ENCODE data around the gene VAPA. TPM values are rescaled to one million over a fixed set of nuclear protein-coding genes. Genes with fewer than 3 reads are reported as not detected.

The VAPA gene
- total and polyA plus RNA-seq, 4 experiments from 2014 or later: 113 to 280 (median 161) TPM

- H3K4me3 Mint-ChIP-seq: no peak overlapping the region
- Histone ChIP-seq H3K27ac (ENCODE audit: low read depth, low read length) (no peak overlapping the region), H3K4me3 (ENCODE audit: low read length in 2 of 2) (no peak overlapping the region), H3K4me1 (ENCODE audit: insufficient read depth, low read length) (no peaks in the 10 kb centered on the region), H3K9me3 (ENCODE audit: control insufficient read depth in 1 of 2, low read length in 2 of 2) (no peaks in the 10 kb centered on the region), H3K27me3 (ENCODE audit: insufficient read depth, low read length) (no peaks in the 10 kb centered on the region), H3K36me3 (ENCODE audit: insufficient read depth, low read length) (peaks cover 45% of the 10 kb centered on the region)
- no peak for DNase-seq
- H3K4me1 Mint-ChIP-seq: peaks cover 5 to 12% (median 8%) of the 10 kb centered on the region in 4 donors
- intact Hi-C loops (cut with micrococcal nuclease): no loop called here
- peak overlapping the region in 1 of 7 donors; percentile 42 for H3K27ac Mint-ChIP-seq
- no peaks in the 10 kb centered on the region for H3K9me3 Mint-ChIP-seq
- H3K27me3 Mint-ChIP-seq: no peaks in the 10 kb centered on the region
- ChIA-PET POLR2A (ENCODE audit: partially characterized antibody) (interaction anchor here (0.7 to 1.0 kb wide), 3 partner anchors 12 to 37 kb away, joined by 3 to 5 read pairs (median 3); partner anchors contain the start of gene VAPA), CTCF (ENCODE audit: partially characterized antibody) (interaction anchor here (1.5 to 2.0 kb wide), 2 partner anchors 10 to 36 kb away, joined by 5 read pairs; no protein-coding TSS in a partner anchor)
- peaks cover 66 to 76% of the 10 kb centered on the region in 2 donors for H3K36me3 Mint-ChIP-seq
Measured at GRCh38 chr18:9950289-9951016, 36.6 kb downstream of the VAPA start.

GRCh38 chr18:9951022-9951859, 37.4 kb downstream of the VAPA start:
- CTCF ChIA-PET (ENCODE audit: partially characterized antibody): interaction anchor here (0.6 to 2.0 kb wide), 3 partner anchors 11 to 36 kb away, joined by 3 to 5 read pairs (median 5); no protein-coding TSS in a partner anchor
- Histone ChIP-seq H3K27me3 (ENCODE audit: insufficient read depth, low read length) (no peaks in the 10 kb centered on the region), H3K27ac (ENCODE audit: low read depth, low read length) (no peak overlapping the region), H3K4me1 (ENCODE audit: insufficient read depth, low read length) (no peaks in the 10 kb centered on the region), H3K9me3 (ENCODE audit: control insufficient read depth in 1 of 2, low read length in 2 of 2) (no peaks in the 10 kb centered on the region), H3K4me3 (ENCODE audit: low read length in 2 of 2) (no peak overlapping the region), H3K36me3 (ENCODE audit: insufficient read depth, low read length) (peaks cover 37% of the 10 kb centered on the region)
- peaks cover 5 to 12% (median 8%) of the 10 kb centered on the region in 4 donors for H3K4me1 Mint-ChIP-seq
- H3K4me3 Mint-ChIP-seq: no peak overlapping the region
- intact Hi-C loops (cut with micrococcal nuclease): no loop called here
- POLR2A ChIA-PET (ENCODE audit: partially characterized antibody): interaction anchor here (0.7 to 1.1 kb wide), 4 partner anchors 9 to 38 kb away, joined by 3 to 5 read pairs (median 4); partner anchors contain the start of gene VAPA
- H3K27ac Mint-ChIP-seq: no peak overlapping the region
- H3K9me3 Mint-ChIP-seq: no peaks in the 10 kb centered on the region
- peaks cover 63 to 75% of the 10 kb centered on the region in 2 donors for H3K36me3 Mint-ChIP-seq
- DNase-seq: peak in 1 of 5 donors; percentile 18
- no peaks in the 10 kb centered on the region for H3K27me3 Mint-ChIP-seq

DNA sequence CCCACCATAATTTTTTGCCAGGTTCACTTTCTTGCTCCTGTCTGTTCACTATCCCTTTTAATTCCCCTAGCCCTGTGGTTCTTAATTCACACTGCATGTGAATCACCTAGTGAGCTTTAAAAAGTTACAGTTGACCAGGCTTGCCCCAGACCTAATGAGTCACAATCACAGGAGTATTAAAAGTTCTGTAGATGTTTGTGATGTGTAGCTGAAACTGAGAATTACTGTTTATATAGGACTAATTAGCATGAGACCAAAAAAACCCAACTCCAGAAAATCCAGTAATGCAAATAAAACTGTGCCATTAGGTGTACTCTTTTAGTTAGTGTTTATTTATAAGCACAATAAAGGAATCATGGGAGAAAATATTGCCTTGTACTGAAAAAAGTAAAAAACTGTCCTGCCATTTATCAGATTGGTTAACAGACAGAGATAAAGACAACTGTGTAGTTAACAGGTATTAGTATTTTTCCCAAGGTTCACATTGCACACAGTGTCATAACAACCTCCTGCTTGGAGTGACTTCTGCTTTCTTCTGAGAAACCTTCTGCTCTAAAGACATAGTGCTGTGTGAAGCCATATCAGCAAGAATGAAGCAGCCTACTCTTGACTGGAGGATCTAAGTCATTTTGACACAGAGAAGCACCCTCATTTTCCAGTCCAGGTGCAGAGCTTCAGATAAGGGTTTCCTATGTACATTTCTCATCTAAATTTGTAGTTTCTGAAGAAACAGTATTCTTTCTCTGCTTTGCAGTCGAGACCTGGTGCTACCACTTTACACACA, 39.0 kb downstream of the VAPA start:
- H3K36me3 ChIP-seq (ENCODE audit: insufficient read depth, low read length): peaks cover 23% of the 10 kb centered on the region
- Mint-ChIP-seq H3K27ac (peak overlapping the region in 1 of 7 donors; percentile 53), H3K27me3 (no peaks in the 10 kb centered on the region), H3K36me3 (peaks cover 53 to 65% of the 10 kb centered on the region in 2 donors), H3K4me3 (no peak overlapping the region), H3K4me1 (peaks cover 5 to 9% (median 8%) of the 10 kb centered on the region in 4 donors), H3K9me3 (no peaks in the 10 kb centered on the region)
- no peak for DNase-seq
- no peaks in the 10 kb centered on the region for H3K27me3 ChIP-seq (ENCODE audit: insufficient read depth, low read length)
- no peak overlapping the region for H3K27ac ChIP-seq (ENCODE audit: low read depth, low read length)
- no peak overlapping the region for H3K4me3 ChIP-seq (ENCODE audit: low read length in 2 of 2)
- no peaks in the 10 kb centered on the region for H3K4me1 ChIP-seq (ENCODE audit: insufficient read depth, low read length)
- ChIA-PET CTCF (ENCODE audit: partially characterized antibody) (no interaction called here), POLR2A (ENCODE audit: partially characterized antibody) (no interaction called here)
- no peaks in the 10 kb centered on the region for H3K9me3 ChIP-seq (ENCODE audit: control insufficient read depth in 1 of 2, low read length in 2 of 2)
- intact Hi-C loops (cut with micrococcal nuclease): no loop called here

DNA sequence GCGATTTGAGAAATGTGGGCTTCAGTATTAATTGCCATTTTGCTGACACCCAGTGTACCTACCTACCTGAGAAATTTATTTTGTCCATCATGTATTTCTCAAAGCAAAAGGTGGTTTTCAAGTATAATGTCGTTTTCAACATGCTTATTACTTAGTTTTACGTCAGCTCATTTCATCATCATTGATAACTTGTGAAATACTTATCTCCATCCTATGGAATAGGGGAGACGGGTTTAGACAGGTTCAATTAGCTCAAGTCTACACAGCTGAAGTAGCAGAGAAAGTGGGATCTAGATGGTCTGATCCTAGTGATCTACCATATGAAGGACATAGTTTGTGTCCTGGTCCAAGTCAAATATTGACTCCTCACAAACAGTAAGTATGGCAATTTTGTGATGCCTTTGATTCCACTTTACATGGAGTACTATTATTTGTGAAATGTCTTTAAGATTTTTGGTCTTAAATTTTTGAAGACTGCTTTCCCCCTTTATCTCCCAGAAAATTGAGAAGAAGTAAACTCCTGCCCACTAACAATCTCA, 45.1 kb downstream of the VAPA start:
- CTCF ChIA-PET (ENCODE audit: partially characterized antibody): interaction anchor here (1.2 kb wide), 1 partner anchor 15 kb away, joined by 3 read pairs; no protein-coding TSS in a partner anchor
- Histone ChIP-seq H3K9me3 (ENCODE audit: control insufficient read depth in 1 of 2, low read length in 2 of 2) (no peaks in the 10 kb centered on the region), H3K27ac (ENCODE audit: low read depth, low read length) (no peak overlapping the region), H3K4me1 (ENCODE audit: insufficient read depth, low read length) (no peaks in the 10 kb centered on the region), H3K4me3 (ENCODE audit: low read length in 2 of 2) (no peak overlapping the region), H3K36me3 (ENCODE audit: insufficient read depth, low read length) (peaks cover 4% of the 10 kb centered on the region), H3K27me3 (ENCODE audit: insufficient read depth, low read length) (no peaks in the 10 kb centered on the region)
- intact Hi-C loops (cut with micrococcal nuclease): loop anchor here (5.0 kb wide), 1 partner anchor 37 kb away; no protein-coding TSS in a partner anchor
- Mint-ChIP-seq H3K27me3 (no peaks in the 10 kb centered on the region), H3K36me3 (peaks cover 7 to 19% of the 10 kb centered on the region in 2 donors), H3K27ac (no peak overlapping the region), H3K4me1 (peaks cover 9 to 28% (median 15%) of the 10 kb centered on the region in 4 donors), H3K9me3 (no peaks in the 10 kb centered on the region), H3K4me3 (no peak overlapping the region)
- no peak for DNase-seq
- POLR2A ChIA-PET (ENCODE audit: partially characterized antibody): no interaction called here

DNA sequence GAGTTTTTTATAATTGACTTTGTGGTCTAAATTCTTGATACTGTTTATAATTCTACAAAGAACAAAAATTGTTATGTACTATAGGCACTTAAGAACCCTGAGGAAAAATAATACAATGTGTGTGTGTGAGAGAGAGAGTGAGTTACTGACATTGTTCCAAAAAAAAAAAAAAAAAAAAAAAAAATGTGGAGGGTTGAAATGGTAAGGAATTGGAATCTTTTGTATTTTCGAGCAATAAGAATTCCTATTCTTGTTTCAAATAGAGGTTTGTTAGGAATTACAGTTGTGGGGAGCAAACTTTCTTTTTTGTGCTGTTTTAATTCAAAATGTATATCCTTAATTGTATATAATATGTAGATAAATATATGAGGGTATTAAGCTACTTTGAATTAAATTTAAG, 45.7 kb downstream of the VAPA start:
- no peak for DNase-seq
- POLR2A ChIA-PET (ENCODE audit: partially characterized antibody): interaction anchor here (1.2 kb wide), 1 partner anchor 8 kb away, joined by 4 read pairs; no protein-coding TSS in a partner anchor
- Mint-ChIP-seq H3K4me3 (no peak overlapping the region), H3K36me3 (peaks cover 4 to 13% of the 10 kb centered on the region in 2 donors), H3K27ac (no peak overlapping the region), H3K9me3 (no peaks in the 10 kb centered on the region), H3K4me1 (peaks cover 9 to 28% (median 15%) of the 10 kb centered on the region in 4 donors), H3K27me3 (no peaks in the 10 kb centered on the region)
- Histone ChIP-seq H3K27ac (ENCODE audit: low read depth, low read length) (no peak overlapping the region), H3K36me3 (ENCODE audit: insufficient read depth, low read length) (no peaks in the 10 kb centered on the region), H3K27me3 (ENCODE audit: insufficient read depth, low read length) (no peaks in the 10 kb centered on the region), H3K4me1 (ENCODE audit: insufficient read depth, low read length) (no peaks in the 10 kb centered on the region), H3K4me3 (ENCODE audit: low read length in 2 of 2) (no peak overlapping the region), H3K9me3 (ENCODE audit: control insufficient read depth in 1 of 2, low read length in 2 of 2) (no peaks in the 10 kb centered on the region)
- CTCF ChIA-PET (ENCODE audit: partially characterized antibody): no interaction called here
- intact Hi-C loops (cut with micrococcal nuclease): loop anchor here (5.0 kb wide), 1 partner anchor 37 kb away; no protein-coding TSS in a partner anchor

GRCh38 chr18:9960258-9960904, 46.6 kb downstream of the VAPA start:
- Mint-ChIP-seq H3K4me1 (peaks cover 9 to 29% (median 15%) of the 10 kb centered on the region in 4 donors), H3K9me3 (no peaks in the 10 kb centered on the region), H3K4me3 (no peak overlapping the region), H3K27ac (peak overlapping the region in 5 of 7 donors; percentile 4 to 63 (median 32)), H3K36me3 (peaks cover 4 to 8% of the 10 kb centered on the region in 2 donors), H3K27me3 (no peaks in the 10 kb centered on the region)
- Histone ChIP-seq H3K27me3 (ENCODE audit: insufficient read depth, low read length) (no peaks in the 10 kb centered on the region), H3K9me3 (ENCODE audit: control insufficient read depth in 1 of 2, low read length in 2 of 2) (no peaks in the 10 kb centered on the region), H3K36me3 (ENCODE audit: insufficient read depth, low read length) (no peaks in the 10 kb centered on the region), H3K4me1 (ENCODE audit: insufficient read depth, low read length) (no peaks in the 10 kb centered on the region), H3K4me3 (ENCODE audit: low read length in 2 of 2) (no peak overlapping the region), H3K27ac (ENCODE audit: low read depth, low read length) (no peak overlapping the region)
- intact Hi-C loops (cut with micrococcal nuclease): no loop called here
- CTCF ChIA-PET (ENCODE audit: partially characterized antibody): interaction anchor here (3.4 kb wide), 1 partner anchor 11 kb away, joined by 18 read pairs; no protein-coding TSS in a partner anchor
- POLR2A ChIA-PET (ENCODE audit: partially characterized antibody): interaction anchor here (1.2 kb wide), 1 partner anchor 9 kb away, joined by 4 read pairs; no protein-coding TSS in a partner anchor
- DNase-seq: no peak
